EH (cell line): Measurements from ENCODE around the gene RASA2.
"Not testable (repeated sequence)": the region's sequence is repeated elsewhere in the genome, so short reads cannot be mapped to it uniquely, and the experiment has no call there.

Experiments
- DNase-seq: peaks from one replicate; pipeline ENCODE4 v3.0.0-alpha.2; 2015; ENCODE audit warnings: low read depth

Gene RASA2

GRCh38 chr3:141576744-141577052, 89.9 kb downstream of the RASA2 start:
- DNase-seq, result no peak

- peak; percentile 39 for DNase-seq
These were observed 91.6 kb downstream of the RASA2 start for GRCh38 chr3:141578202-141578973.

GRCh38 chr3:141594357-141594756, 107.5 kb downstream of the RASA2 start:
- DNase-seq, result no peak

GRCh38 chr3:141597931-141598330, 111.1 kb downstream of the RASA2 start:
- DNase-seq, result no peak

- no peak for DNase-seq
These were observed 113.5 kb downstream of the RASA2 start for GRCh38 chr3:141600331-141600730.

- DNase-seq, result no peak
These were observed 115.9 kb downstream of the RASA2 start for GRCh38 chr3:141602706-141603105.

- no peak for DNase-seq
These were observed 116.7 kb downstream of the RASA2 start for GRCh38 chr3:141603473-141604035.

- no peak for DNase-seq
These were observed 119.1 kb downstream of the RASA2 start for GRCh38 chr3:141605883-141606282.

GRCh38 chr3:141608438-141608837, 121.6 kb downstream of the RASA2 start:
- DNase-seq, result no peak

- no peak for DNase-seq
These were observed 124.1 kb downstream of the RASA2 start for GRCh38 chr3:141610939-141611338.

GRCh38 chr3:141618103-141618910, 131.5 kb downstream of the RASA2 start:
- peak; percentile 42 for DNase-seq

GRCh38 chr3:141618938-141619337, 132.1 kb downstream of the RASA2 start:
- no peak for DNase-seq

GRCh38 chr3:141619450-141619849, 132.6 kb downstream of the RASA2 start:
- DNase-seq, result no peak

- no peak for DNase-seq
These were observed 136.9 kb downstream of the RASA2 start for GRCh38 chr3:141623691-141624090.

- peak; percentile 44 for DNase-seq
These were observed 138.7 kb downstream of the RASA2 start for GRCh38 chr3:141625506-141625905.

GRCh38 chr3:141628334-141628733, 141.5 kb downstream of the RASA2 start:
- not testable (repeated sequence) for DNase-seq

GRCh38 chr3:141628868-141629441, 142.1 kb downstream of the RASA2 start:
- not testable (repeated sequence) for DNase-seq

GRCh38 chr3:141629976-141630375, 143.1 kb downstream of the RASA2 start:
- DNase-seq, result no peak

GRCh38 chr3:141632779-141633374, 146.1 kb downstream of the RASA2 start:
- no peak for DNase-seq

GRCh38 chr3:141642215-141642614, 155.4 kb downstream of the RASA2 start:
- peak; percentile 25 for DNase-seq

- DNase-seq, result peak; percentile 84
These were observed 156.6 kb downstream of the RASA2 start for GRCh38 chr3:141643391-141643790.

GRCh38 chr3:141643796-141644195, 157.0 kb downstream of the RASA2 start:
- DNase-seq, result no peak
